ENCODE results near the gene REEP5.
"Not testable (repeated sequence)": the region's sequence is repeated elsewhere in the genome, so short reads cannot be mapped to it uniquely, and the experiment has no call there.

Gene REEP5

GRCh38 chr5:112921833-112922817 is at the start of gene REEP5:
REEP5 (minus strand) TSS chr5:112922227; CDS start chr5:112922190, 37 bp downstream.
- DNase-seq = peak; percentile 87

GRCh38 chr5:112971276-112971675 is 49.2 kb upstream of the REEP5 start:
- DNase-seq = no peak

DNA sequence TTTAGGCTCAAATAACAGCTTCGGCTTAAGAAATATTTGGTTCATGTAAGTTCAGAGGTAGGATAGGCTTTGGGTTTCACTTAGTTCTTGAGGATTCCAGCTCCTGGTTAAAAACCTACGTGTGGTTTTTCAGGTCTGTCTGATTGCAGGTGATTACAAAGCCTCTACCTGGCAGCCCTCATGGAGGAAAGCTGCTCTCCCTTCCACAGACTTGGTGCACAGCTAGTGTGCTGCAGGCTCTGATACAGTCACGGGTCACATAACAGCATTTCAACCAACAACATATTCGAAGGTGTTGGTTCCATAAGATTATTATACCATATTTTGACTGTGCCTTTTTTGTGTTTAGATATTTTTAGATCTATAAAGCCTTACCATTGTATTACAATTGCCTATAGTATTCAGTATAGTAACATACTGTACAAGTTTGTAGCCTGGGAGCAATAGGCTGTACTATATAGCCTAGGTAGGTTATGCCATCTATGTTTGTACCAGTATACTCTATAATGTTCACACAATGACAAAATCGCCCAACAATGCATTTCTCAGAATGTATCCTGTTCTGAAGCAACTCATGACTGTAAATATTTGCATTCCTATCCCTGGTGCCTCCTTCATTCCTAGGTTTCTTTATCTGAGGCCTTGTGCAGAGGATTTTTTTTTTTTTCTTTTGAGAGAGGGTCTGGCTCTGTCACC is 46.5 kb upstream of the REEP5 start:
- DNase-seq = no peak

- no peak for DNase-seq
Observed at GRCh38 chr5:112967520-112968083, 45.6 kb upstream of the REEP5 start.

GRCh38 chr5:112965733-112966306 is 43.8 kb upstream of the REEP5 start:
- DNase-seq = no peak

DNA sequence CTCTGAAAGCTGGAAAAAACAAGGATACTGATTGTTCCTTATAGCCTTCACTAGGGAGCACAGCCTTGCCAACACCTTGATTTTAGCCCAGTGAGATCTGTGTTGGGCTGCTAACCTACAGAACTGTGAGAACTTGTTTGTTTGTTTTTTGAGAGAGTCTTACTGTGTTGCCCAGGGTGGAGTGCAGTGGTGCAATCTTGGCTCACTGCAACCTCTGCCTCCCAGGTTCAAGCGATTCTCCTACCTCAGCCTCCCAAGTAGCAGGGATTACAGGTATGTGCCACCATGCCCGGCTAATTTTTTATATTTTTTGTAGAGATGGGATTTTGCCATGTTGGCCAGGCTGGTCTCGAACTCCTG is 41.3 kb upstream of the REEP5 start:
- not testable (repeated sequence) for DNase-seq

- DNase-seq = no peak
Observed at GRCh38 chr5:112960863-112961504, 39.0 kb upstream of the REEP5 start.

DNA sequence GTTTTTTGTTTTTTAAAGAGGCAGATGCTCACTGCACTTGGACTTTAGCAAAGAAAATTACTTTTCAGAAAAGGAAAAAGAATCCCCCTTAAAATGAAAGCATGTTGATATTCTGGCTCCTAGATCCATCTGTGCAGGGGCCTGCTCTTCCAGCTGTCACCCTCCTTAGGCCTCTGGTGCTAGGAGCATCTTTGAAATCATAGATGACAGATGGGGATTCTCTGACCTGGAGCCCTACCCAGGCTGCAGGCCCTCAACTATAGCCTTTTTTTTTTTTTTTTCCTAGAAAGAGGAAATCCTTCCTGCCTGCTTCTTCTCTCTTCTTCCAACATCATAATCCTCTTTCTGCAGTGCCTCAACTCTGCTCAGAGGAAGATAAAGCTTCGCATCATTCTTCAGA is 38.3 kb upstream of the REEP5 start:
- DNase-seq = no peak

GRCh38 chr5:112959872-112960271 is 37.8 kb upstream of the REEP5 start:
- not testable (repeated sequence) for DNase-seq

- no peak for DNase-seq
Observed at GRCh38 chr5:112958093-112959088, 36.4 kb upstream of the REEP5 start.

- DNase-seq = no peak
Observed at GRCh38 chr5:112957036-112957808, 35.2 kb upstream of the REEP5 start.

DNA sequence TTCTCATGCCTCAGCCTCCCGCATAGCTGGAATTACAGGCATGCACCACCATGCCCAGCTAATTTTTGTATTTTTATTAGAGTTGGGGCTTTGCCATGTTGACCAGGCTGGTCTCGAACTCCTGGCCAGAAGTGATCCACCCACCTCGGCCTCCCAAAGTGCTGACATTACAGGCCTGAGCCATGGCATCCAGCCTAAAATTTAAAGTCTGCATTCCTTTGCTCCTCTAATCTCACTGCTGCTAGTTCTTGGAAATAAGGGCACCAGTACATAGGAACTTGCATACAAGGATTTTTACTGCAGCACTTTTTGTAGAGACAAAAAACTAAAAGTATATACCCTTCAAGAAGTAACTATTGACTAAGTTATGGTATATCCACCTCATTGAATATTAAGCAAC is 34.6 kb upstream of the REEP5 start:
- no peak for DNase-seq

DNA sequence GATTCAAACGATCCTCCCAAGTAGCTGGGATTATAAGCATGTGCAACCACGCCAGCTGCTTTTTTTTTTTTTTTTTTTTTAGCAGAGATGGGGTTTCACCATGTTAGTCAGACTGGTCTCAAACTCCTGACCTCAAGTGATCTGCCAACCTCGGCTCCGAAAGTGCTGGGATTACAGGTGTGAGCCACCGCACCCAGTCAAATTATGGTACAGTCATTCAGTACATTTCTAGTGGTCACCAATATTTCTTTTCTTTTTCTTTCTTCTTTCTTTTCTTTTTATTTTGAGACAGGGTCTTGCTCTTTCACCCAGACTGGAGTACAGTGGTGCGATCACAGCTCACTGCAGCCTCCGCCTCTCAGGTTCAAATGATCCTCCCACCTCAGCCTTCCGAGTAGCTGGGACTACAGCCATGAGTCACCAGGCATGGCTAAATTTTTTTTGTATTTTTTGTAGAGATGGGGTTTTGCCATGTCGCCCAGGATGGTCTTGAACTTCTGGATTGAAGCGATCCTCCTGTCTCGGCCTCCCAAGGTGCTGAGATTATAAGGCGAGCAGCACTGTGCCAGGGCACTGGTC is 29.2 kb upstream of the REEP5 start:
- DNase-seq = no peak

GRCh38 chr5:112948458-112948857 is 26.4 kb upstream of the REEP5 start:
- DNase-seq = no peak

DNA sequence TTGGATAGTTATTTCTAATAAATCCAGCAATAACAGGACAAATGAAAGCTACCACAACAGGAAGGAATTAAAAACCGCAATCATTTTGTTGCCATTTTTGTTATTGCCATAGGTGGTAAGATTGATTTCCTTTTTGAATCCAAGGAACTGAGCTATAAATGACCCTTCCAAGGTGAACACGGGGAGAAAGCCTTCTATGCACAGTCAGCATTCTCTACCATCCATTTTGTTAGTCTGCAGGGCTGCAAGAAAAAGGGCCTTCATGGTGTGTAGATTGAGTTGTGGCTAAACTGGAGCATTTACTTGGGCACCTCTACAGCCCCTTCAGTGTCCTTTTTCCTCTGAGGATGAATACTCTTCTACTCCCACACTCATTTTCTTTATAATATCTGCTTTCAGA is 18.6 kb upstream of the REEP5 start:
- no peak for DNase-seq

DNA sequence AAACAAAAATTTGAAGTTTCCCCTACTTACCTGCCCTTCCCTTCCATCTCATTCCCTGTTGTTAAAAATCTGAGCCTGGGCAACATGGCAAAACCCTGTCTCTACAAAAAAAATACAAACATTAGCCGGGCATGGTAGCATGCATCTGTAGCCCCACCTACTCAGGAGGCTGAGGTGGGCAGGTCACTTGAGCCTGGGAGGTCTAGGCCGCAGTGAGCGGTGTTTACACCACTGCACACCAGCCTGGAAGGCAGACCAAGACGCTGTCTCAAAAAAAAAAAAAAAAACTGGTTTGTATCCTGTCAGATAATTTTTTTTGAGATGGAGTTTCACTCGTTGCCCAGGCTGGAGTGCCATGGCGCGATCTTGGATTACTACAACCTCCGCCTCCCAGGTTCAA is 16.3 kb upstream of the REEP5 start:
- no peak for DNase-seq

DNA sequence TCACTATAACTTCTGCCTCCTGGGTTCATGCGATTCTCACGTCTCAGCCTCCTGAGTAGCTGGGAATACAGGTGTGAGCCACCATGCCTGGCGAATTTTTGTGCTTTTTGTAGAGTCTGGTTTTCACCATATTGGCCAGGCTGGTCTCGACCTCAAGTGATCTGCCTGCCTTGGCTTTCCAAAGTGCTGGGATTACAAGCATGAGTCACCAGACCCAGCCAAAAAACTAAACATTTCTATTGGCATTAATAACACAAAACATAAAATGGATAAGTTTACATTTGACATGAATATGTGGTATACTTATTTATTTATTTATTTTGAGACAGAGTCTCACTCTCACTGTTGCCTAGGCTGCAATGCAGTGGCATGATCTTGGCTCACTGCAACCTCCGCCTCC is 13.6 kb upstream of the REEP5 start:
- DNase-seq = no peak

DNA sequence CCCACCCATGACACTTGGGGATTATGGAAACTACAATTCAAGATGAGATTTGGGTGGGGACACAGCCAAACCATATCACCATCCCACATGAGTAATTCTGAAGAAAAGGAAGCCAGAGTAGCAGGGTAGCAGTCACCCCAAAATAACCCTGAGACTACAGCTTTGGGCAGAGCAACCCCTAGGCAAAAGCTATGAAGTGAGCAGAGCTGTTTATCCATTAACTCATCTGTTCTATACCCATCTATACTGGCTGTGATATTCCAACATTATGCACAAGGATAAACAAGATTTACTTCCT is 12.3 kb upstream of the REEP5 start:
- no peak for DNase-seq

DNA sequence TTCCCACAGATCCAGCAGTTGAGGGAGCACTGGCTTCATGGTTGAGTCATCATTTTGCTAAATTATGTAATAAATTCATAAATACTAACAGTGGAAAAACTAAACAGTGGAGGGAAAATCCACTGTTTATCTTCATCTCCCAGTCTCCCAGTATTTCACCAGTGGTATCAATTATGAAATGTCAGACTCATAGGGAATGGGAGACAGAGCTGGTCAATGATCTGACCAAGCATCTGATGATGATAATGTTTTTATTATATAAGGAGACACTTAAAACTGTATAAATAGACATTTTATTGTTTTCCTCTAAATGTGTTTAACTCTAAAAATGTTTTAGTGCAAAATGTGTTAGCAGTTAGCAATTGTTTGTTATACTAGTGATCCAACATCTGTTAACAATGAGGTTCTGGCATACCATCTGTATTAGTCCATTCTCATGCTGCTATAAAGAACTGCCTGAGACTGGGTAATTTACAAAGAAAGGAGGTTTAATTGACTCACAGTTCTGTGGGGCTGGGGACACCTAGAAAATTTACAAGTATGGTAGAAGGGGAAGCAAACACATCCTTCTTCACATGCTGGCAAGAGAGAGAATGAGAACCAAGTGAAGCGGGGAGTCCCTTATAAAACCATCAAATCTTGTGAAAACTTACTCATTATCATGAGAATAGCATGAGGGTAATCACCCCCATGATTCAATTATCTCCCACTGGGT is 11.8 kb upstream of the REEP5 start:
- no peak for DNase-seq

- DNase-seq = no peak
Observed at GRCh38 chr5:112933105-112933504, 11.1 kb upstream of the REEP5 start.
